HL-60 (cell line): Measurements from ENCODE around the gene FAF1.

ENCODE experiments used
- DNase-seq, 2 experiments: peaks; one replicate each; pipeline ENCODE4 v3.0.0-alpha.2; 2010 to 2020; ENCODE audit warnings: low read depth in 1 of 2, low spot score in 1 of 2
- H3K27ac ChIP-seq: fragments of 250-450 bp; sonication (Bioruptor Pico); replicated peaks from 2 replicates; pipeline ENCODE4 v1.5.1; 2020; ENCODE audit warnings: mild to moderate bottlenecking, moderate library complexity
- H3K27me3 ChIP-seq: fragments of 250-450 bp; sonication (Bioruptor Pico); 2 replicates; pipeline ENCODE4 v1.5.1; 2021; ENCODE audit warnings: mild to moderate bottlenecking, moderate library complexity; ENCODE audit not compliant: insufficient read depth, poor library complexity, severe bottlenecking
- H3K4me3 ChIP-seq: replicated peaks from 2 replicates; pipeline ENCODE4 v1.5.1; 2011; ENCODE audit warnings: mild to moderate bottlenecking, control low read depth, low read length; ENCODE audit not compliant: insufficient read depth
- GABPA ChIP-seq: IDR thresholded peaks from 2 replicates; pipeline ENCODE4 v1.6.1; 2012; ENCODE audit warnings: low read depth
- POLR2AphosphoS5 ChIP-seq: IDR thresholded peaks from 2 replicates; pipeline ENCODE4 v1.6.1; 2012; ENCODE audit warnings: low read depth
- SPI1 ChIP-seq: IDR thresholded peaks from 2 replicates; pipeline ENCODE4 v1.6.1; 2012; ENCODE audit warnings: low read depth, mild to moderate bottlenecking, borderline replicate concordance
- TF ChIP-seq, protein P1 (sequence below): IDR thresholded peaks from 2 replicates; pipeline ENCODE4 v1.6.1; 2012; ENCODE audit warnings: low read depth; ENCODE audit not compliant: insufficient replicate concordance
- TF ChIP-seq, protein P2 (sequence below): IDR thresholded peaks from one replicate; pipeline ENCODE4 v1.5.1; 2011; ENCODE audit warnings: low read length, control low read depth, inconsistent platforms; ENCODE audit not compliant: insufficient read depth

The FAF1 gene

DNA sequence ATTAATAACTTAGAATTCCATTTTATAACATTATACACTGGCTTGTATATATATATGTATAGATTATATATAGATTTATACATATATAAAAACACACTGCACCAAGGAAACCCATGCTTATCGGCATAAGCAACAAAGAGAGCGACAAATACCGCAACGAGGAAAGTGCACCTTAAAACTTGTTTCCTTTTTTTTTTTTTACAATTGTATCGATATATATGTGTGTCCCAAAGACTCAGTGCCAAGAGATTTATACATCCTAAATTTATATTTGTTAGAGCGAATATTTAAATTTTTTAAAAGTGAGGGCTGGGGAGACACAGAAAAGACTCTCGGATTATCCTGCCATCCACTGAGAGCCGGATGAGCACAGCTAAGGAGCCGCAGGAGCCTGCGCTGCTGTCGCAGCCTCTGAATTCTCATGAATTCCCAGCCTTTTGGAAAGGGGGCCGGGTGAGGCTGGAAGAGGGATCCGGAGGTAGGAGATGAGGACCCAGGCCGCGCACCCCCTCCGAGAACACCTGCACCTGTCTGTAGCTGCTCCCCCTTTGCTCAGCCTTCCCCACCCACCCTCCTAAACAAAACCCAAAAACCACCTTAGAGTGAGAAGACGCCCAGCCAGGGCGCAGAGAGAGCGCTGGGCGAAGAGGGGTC lies 542.0 kb downstream of the FAF1 start:
- Histone ChIP-seq H3K4me3 (no peak overlapping the region), H3K27ac (no peak overlapping the region), H3K27me3 (peaks cover 82% of the 10 kb centered on the region)
- no peak for DNase-seq
- TF ChIP-seq, protein P1, sequence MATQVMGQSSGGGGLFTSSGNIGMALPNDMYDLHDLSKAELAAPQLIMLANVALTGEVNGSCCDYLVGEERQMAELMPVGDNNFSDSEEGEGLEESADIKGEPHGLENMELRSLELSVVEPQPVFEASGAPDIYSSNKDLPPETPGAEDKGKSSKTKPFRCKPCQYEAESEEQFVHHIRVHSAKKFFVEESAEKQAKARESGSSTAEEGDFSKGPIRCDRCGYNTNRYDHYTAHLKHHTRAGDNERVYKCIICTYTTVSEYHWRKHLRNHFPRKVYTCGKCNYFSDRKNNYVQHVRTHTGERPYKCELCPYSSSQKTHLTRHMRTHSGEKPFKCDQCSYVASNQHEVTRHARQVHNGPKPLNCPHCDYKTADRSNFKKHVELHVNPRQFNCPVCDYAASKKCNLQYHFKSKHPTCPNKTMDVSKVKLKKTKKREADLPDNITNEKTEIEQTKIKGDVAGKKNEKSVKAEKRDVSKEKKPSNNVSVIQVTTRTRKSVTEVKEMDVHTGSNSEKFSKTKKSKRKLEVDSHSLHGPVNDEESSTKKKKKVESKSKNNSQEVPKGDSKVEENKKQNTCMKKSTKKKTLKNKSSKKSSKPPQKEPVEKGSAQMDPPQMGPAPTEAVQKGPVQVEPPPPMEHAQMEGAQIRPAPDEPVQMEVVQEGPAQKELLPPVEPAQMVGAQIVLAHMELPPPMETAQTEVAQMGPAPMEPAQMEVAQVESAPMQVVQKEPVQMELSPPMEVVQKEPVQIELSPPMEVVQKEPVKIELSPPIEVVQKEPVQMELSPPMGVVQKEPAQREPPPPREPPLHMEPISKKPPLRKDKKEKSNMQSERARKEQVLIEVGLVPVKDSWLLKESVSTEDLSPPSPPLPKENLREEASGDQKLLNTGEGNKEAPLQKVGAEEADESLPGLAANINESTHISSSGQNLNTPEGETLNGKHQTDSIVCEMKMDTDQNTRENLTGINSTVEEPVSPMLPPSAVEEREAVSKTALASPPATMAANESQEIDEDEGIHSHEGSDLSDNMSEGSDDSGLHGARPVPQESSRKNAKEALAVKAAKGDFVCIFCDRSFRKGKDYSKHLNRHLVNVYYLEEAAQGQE: no peak
- no peak for TF ChIP-seq GABPA
- no peak for TF ChIP-seq SPI1
- TF ChIP-seq POLR2AphosphoS5: no peak
- TF ChIP-seq, protein P2, sequence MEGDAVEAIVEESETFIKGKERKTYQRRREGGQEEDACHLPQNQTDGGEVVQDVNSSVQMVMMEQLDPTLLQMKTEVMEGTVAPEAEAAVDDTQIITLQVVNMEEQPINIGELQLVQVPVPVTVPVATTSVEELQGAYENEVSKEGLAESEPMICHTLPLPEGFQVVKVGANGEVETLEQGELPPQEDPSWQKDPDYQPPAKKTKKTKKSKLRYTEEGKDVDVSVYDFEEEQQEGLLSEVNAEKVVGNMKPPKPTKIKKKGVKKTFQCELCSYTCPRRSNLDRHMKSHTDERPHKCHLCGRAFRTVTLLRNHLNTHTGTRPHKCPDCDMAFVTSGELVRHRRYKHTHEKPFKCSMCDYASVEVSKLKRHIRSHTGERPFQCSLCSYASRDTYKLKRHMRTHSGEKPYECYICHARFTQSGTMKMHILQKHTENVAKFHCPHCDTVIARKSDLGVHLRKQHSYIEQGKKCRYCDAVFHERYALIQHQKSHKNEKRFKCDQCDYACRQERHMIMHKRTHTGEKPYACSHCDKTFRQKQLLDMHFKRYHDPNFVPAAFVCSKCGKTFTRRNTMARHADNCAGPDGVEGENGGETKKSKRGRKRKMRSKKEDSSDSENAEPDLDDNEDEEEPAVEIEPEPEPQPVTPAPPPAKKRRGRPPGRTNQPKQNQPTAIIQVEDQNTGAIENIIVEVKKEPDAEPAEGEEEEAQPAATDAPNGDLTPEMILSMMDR: no peak

DNA sequence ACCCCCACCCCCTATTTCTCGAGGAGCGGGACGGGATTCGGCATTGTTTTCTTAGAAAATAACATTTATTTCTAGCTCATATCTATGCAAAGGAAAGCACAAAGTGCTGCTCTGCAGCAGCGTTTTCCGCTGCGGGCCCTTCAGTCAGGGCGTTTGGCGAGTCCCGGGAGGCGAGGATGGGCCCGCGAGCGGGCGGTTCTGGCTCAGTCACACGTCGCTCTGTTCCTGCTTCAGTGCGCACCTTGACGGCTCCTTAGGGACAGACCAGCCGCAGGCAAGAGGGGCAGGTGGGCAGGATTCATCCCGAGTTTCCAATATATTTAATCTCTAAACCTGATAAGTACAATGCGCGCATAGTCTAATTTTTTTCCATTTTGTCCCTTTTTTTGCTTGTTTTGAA lies 542.6 kb downstream of the FAF1 start:
- TF ChIP-seq, protein P1: no peak
- TF ChIP-seq, protein P2: no peak
- TF ChIP-seq SPI1 (no peak), POLR2AphosphoS5 (no peak), GABPA (no peak)
- Histone ChIP-seq H3K27ac (no peak overlapping the region), H3K4me3 (no peak overlapping the region), H3K27me3 (peaks cover 78% of the 10 kb centered on the region)
- no peak for DNase-seq

DNA sequence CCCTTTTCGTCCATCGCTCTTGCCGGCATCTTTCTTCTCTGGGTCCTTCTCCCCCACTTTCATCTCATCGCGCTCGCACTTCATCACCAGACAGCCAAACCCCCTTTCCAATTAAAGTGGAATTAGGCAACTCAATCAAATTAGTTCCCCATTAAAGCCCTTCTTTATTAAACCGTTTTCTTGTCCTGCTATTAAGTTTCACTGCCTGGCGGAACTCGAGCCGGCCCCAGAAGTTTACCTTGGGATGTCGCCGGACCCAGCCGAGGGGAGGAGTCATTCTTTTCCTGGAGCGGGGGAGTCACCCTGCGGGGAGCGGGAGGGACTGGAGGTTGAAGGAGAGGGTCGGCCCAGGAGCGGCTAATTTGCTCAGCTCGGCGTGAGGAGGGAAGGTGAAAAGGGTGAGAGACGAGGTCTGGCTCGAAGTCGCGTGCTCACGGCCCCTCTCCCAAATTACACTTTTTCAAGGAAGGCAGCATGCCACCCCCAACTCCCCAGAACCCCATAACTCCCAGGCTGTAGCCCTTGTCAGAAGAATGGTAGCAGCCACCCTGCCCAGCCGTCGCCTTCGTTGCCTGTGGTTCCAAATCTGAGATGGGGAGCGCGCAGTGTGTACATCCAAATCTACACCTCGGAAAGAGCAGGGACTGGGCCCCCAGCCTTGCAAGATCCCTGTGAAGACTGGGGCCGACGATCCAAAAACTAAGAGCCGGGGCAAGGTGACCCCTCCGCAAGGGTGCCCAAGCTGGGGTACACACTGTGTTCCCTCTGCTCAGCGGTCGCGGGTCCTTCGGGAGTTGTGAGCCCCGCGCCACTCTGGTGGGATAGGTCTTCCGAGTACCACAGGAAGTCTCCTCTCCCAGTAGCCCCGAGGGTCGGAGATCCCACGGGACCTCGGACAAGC lies 543.3 kb downstream of the FAF1 start:
- no peak for TF ChIP-seq POLR2AphosphoS5
- no peak for TF ChIP-seq GABPA
- TF ChIP-seq, protein P2: no peak
- TF ChIP-seq, protein P1: no peak
- TF ChIP-seq SPI1: no peak
- Histone ChIP-seq H3K4me3 (no peak overlapping the region), H3K27me3 (peaks cover 72% of the 10 kb centered on the region), H3K27ac (no peak overlapping the region)
- DNase-seq: no peak
